ENCODE data around the gene DYNLT3.
A peak's percentile ranks its signal among the peaks of the same experiment; 100 is the strongest.

The DYNLT3 gene

DNA sequence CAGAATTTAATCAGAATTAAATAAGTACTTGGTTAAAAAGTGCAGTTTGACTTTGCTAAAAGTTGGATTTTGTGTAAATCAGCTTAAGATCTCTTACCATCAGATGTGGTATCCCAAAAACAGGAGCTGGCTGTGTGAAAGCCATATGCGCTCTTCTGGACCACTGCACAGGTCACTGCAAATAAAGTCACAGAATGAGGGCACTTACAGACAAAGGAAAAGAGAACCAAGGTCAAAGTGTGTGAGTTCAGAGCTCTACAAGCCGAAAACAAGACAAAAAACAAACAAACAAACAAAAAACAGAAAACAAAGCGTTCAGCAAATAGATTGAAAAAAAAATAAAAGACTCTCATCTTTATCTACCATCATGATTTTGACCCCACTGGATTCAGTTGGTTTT lies 6.4 kb downstream of the DYNLT3 start:
- DNase-seq = no peak

DNA sequence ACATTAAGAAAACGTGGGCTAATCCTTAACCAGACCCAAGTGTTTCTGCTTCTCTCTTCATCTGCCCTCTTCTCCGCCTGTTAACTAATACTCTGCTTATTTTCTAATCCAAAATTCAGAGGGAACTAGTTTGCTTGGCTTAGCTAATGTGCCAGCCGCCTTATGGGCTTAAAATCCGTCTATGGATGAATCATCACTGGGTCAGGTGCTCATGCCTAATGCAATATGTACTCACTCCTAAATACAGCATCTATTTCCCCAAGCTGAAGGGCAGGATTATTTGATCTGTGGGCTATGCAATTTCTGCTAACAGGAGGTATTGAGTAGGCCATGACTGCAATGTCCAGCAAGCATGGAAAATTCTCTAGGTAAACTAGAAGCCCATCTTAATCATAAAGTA lies 12.4 kb downstream of the DYNLT3 start:
- no peak for DNase-seq

DNA sequence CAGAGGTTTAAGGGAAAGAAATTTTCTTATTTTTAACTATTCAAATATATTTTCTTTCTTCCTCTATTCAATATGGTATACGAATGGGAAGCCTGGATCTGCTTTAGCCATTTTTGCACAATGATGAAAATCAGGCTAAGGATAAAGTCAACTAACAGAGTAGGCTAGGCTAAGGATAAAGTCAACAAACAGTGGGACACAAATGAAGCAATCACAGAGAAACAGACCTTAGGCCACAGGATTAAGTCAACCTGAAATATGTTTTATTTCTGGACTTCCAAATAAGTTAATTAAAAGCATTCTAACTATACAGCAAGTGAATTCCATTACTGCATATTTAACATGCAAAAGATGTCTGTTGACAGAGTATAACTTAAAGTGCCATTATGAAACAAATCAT lies 17.0 kb downstream of the DYNLT3 start:
- no peak for DNase-seq

DNA sequence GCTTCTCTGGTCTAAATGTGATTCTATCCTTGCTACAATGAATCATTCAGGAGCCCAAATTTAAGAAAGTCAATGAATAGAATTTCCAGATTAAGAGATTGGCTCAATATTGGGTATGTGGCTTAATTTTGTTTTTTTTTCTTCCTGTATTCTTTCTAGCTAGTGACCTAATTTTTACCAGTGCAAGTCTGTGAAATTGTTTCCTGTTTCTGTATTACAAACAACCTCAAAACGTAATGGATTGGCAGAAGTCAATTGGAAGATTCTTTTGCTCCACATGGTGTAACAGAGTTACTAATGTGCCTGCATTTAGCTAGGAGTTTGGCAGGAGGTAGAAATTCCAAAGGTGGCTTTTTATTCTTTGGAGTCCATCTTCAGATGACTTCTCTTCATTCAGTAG lies 17.6 kb downstream of the DYNLT3 start:
- peak; percentile 33 for DNase-seq

DNA sequence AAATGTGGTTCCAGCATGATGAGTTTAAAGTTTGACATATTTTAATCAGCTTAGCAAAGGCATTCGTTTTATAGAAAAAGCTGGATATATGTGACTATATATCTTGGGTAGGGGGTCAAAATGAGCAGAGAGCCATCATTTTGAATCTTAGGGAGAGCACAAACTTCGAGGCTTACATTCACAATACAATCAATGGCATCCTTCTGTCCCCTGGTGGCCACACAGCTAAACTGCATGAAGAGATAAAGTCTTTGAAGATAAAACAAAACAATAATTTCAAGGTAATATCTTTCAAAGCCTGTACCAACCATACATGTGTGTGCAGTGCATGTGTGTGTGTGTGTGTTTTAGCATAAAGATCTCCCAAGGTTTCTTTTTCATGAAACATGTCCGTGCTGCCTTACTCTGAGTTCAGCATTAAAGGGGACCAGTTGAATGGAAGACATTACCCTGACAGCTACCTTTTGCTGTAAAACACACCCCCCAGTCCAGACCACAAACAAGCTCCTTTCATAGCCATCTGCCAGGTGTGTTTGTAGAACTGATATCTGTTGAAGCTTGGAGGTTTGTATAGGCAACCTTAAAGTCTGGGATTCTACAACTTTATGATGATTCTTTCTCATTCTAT lies 22.0 kb downstream of the DYNLT3 start:
- DNase-seq = peak; percentile 47

DNA sequence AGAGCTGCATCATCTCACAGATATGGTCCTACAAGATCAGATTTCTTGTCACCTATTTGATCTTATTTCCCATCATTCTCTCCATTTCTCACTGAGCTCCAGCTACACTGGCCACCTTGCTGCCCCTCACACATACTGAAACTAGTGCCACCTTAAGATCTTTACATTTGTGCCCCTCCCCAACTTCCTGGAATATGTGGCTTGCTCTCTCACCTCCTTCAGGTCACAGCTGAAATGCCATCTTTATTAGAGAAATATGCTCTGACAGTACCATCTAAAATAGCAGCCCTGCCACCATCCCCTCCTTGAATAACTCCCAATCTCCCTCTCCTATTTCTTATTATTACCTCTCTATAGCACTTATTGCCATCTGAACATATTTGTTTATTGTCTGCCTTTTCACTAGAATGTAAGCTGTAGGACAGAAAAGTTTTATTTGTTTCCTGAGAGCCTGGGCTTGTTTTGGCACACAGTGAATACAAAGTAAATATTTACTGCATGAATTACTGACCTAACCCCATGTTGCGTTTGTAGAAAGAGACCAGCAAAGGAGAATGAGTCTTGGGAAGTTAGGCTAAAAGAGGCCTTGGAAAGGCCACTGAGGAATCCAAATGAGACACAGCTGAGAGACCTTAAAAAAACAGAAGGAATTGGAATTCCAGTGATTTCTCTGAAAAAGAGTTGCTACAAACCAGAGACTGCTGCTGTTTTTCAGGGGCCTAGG lies 22.7 kb downstream of the DYNLT3 start:
- no peak for DNase-seq

DNA sequence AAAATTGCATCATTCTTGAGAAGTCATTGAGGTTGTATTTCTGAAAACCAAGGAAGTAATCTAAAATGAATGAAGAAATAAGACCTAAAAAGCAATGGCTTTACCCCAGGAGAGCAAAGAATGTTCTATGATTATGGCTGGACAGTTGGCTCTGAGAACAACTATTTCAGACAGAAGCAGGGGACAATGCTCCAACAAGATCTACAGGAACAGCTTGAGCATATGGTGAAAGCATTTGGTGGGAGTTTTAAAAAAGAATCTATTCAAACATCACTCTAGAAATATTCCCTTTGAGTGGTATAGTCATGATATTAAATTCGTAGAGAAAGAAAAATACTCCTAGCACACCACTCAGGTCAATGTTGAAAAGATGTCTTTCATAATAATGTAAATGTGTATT lies 26.7 kb downstream of the DYNLT3 start:
- no peak for DNase-seq

DNA sequence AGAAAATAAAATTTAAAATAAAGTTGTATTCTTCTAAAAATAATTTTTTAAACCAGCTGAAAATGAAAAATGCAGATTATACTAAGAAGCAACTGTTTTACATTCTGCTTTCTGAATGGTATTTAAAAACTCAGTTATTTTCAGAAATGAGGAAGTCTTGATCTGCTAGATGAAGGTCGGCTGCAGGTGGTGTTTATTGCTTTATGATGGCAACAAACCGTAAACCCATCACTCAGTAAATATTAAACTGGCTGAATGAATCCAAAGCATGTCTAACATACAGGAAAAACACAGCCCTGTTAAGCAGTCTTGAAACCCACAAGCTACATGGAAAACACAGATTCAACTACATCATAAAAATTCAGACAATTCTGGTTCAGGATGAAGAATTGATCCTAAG lies 29.3 kb downstream of the DYNLT3 start:
- DNase-seq = no peak

DNA sequence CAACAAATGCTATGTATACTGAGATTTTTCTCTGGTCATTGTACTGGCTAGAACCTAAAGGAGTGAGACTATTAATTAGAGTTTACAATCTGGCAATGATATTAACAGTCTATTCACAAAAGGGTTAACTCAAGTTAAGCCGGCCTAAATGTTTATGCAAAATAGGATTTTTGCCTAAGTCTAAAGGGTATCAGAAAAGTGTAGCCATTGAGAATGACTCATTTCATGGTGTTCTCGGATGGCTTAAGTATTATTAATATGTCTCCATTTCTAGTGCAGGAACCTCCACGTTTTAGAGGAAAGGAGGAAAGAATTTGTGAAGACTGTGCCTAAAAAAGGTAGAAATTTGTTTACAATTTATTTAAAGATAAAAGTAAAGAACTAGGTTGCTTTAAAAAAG lies 29.8 kb downstream of the DYNLT3 start:
- no peak for DNase-seq

DNA sequence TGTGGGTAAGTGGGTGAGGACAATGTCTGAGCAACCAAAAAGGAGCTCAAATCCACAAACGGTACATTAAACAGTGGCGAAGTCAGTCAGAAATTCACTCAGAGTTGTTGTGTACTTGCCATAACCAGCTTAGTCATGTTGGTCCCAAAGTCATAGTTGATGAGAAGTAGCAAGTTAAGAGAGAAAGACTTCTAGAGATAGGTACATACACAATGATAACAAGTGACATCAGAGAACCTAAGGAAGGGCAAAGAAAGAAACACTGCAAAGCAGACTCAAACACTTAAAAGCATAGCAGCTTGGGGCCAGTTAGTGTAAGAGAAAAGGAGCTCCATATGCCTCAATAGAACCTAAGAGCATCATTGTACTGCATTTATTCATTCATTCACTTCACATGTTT lies 30.2 kb downstream of the DYNLT3 start:
- DNase-seq = no peak

DNA sequence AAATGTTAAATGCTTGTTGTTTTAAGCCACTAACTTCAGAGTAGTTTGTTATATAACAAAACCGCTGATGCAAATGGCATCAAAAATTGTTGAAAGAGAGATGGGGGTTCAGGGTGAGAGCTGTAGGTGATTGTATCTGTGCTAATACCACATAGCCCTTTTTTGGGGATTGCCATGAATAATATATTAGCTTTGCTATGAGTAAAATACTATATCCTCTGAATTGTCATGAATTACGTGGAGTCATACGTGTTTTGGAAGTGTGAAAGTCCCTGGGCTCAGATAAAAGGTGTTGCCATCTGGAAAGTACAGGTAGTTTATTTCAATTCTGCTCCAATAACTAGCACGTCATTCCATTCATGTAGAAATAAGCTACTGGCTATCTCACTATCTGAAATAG lies 30.6 kb downstream of the DYNLT3 start:
- DNase-seq = no peak

DNA sequence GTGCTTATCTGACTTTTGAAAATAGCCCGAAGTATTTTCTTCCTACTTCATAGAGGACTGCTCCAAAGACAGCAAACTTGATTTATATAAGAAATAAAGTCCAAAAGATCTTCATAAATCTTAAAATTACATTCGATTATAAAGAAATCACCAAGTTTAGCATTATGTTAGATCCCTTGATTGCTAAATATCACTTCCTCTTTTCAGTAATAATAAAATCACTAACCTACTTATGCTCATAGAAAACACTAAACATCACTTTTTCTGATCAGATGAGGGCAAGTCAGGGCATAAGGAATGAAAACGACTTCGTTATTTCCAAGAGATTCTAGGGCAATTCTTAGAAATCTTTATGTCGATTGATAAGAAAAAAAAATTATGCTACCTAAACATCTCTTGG lies 32.0 kb downstream of the DYNLT3 start:
- DNase-seq = no peak

DNA sequence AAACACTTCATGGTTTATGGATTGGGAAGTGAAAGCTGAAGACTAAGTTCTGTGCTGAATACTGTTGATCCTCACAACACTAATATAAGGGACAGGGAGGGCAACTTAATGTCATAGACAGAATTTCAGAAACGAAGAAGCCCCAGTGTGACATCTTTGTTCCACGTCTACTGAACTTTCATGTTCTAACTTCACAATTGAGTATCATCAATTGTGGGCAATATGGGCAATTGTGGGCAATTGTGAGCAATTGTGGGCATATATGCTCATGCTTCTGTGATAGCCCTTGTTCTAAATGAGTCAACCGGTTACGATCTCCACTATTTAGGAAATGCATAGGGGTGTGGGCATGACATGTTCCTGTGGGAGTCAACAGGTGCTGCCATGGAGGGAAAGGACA lies 33.8 kb downstream of the DYNLT3 start:
- DNase-seq = peak; percentile 40

DNA sequence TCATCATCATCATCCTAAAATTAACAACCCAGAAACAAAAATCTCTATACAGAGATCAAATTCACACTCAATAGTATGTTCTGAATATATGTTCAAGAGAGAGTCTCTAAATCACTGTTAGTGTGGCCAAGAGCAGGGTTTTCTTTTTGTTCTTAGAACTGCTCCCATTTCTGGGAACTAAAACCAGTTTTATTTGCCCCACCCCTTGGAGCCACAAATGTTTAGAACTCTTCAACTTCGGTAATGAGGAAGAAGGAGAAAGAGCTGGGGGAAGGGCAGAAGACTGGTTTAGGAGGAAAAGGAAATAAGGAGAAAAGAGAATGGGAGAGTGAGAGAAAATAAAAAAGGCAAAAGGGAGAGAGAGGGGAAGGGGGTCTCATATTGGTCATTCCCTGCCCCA lies 35.3 kb downstream of the DYNLT3 start:
- DNase-seq = peak; percentile 35

DNA sequence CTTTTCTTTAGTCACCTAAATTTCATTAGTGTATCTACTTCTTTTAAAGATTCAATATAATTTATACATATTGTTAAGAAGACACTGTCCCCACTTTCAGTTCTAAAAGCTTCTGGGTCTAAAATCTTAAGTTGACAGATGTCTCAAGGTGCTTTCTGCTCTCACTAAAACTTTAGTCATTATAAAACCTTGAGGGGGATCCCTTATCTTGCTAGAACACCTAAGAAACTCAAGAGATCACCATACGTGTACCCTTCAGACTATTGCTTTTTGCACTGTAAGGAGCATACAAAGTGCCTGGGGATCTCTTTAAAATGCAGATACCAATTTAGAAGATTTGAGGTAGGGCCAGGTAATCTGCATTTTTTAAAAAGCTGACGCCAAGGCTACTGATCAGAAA lies 37.4 kb downstream of the DYNLT3 start:
- no peak for DNase-seq

DNA sequence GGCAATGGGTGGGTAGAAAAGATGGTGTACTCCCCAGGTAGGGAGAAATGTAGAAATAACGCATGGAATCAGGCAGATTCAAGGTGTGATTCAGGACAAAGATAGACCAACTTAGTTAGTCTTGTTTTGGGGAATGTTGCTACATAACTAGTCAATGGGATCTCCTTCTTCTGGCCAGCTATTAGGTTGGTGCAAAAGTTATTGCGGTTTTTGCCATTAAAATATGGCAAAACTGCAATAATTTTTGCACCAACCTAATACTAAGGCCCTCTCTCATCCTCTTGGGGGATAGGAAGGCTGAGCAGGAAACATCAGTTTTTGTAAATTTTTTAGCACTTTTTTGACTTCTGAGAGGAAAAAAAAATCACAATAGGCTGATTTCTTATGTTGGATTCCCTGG lies 44.3 kb downstream of the DYNLT3 start:
- no peak for DNase-seq

DNA sequence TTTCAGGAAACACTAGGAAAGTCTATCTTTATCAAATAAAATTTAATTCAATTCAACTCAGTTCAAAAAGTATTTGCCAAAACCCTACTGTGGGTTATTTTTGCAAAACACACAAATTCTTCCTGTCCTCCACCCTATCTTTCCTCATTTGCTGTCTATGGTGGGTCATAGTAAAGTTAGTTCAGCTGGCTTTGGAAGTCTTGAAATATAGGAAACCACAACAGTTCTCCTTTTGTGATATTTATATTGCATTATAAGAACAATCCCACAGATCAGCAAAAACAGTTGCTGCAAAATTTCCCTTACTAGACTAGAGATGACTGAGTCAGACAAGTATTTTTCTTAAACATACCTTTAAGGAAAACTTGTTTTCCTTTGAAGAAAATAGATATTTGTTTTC lies 45.3 kb downstream of the DYNLT3 start:
- DNase-seq = peak; percentile 77

DNA sequence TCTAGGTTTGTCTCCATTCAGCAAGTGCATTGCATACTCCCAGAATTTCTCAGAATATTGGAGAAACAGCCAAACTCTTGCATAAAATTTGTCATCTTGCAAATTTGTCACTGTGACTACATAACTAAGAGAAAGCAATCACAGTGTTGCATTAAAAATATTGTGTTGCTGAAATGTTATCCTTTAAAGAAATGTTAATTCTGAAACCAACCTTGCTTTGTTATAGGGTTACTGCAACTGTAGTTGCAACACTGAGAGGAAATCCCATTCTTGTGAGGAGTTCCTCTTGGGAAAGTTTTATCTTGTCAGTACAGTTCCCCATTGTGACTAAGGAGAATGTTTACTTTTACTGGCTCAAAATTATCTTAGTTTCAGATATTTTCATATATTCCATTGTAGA lies 46.7 kb downstream of the DYNLT3 start:
- DNase-seq = peak; percentile 85

DNA sequence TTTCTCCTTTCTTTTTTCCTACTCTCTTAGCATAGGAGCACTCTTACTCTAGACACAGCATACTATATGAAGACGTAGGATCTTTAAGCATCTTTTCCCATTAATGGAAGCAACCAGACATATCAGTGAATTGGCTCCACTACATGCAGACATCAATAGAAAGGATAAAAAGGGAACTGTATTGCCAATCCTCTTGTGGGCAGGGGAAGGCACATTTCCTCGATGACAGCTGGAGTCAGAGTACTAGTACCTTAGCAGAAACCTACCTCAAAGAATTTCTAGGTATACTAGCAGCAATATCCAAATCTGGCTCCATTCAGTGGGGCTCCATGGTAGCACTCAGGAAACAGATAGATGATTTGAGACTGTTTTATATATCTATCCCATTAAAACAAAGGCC lies 47.4 kb downstream of the DYNLT3 start:
- no peak for DNase-seq

DNA sequence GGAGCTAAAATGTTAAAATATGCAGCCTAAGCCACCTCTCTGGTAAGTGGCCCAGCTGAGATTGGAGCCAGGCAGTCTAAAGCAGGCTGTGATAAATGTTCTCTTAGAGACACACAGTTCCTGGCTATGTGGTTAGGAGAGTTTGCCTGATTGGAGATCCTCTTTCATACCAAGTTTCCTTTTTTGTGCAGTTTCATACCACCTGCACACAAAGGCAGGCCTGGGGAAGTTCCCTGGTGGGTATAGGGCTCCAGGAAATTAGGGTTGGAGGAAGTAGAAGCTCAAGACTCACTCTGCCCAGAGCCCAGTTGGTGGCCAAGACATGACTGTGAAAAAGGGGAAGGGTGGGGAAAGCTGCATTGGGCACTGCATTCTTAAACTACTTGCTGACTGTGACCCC lies 50.6 kb downstream of the DYNLT3 start:
- peak; percentile 65 for DNase-seq

DNA sequence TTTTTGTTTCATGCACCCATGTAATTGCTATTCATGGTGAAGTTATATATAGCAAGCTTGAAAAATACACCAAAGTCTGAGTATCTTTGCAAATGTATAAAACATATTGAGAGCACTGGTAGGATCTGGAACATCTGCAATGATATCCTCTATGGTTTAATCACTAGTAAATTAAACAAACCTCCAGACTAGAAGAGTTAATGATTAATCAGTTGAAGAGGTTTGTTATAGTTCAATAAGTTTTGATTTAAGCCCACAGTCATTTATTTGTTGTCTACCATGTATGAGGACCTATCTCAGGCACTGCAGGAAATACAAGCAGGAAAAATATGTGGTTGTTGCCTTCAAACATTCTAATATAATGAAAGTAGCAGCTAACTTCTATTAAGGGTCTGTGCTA lies 51.1 kb downstream of the DYNLT3 start:
- DNase-seq = no peak

Data from suppressor macrophage treated with lipopolysaccharide for 4 hours (primary cell).